ENCODE results near the gene GTPBP2.
"Not testable (repeated sequence)": the region's sequence is repeated elsewhere in the genome, so short reads cannot be mapped to it uniquely, and the experiment has no call there.

The GTPBP2 gene

GRCh38 chr6:43666196-43666920 lies 37.3 kb upstream of the GTPBP2 start:
- no peak overlapping the region for H3K4me3 ChIP-seq
- peaks cover 0 to 37% (median 33%) of the 10 kb centered on the region in 4 donors for H3K4me1 ChIP-seq
- intact Hi-C loops (cut with DNase I; ENCODE audit: low total_unique reads) = loop anchor here (2.0 to 5.0 kb wide), 2 partner anchors 101 to 412 kb away; no protein-coding TSS in a partner anchor
- no peak for TF ChIP-seq CTCF (IDR thresholded peaks at IDR 0.05)
- no peak overlapping the region for H3K27ac ChIP-seq
- no peaks in the 10 kb centered on the region for H3K9me3 ChIP-seq
- peaks cover 4 to 12% (median 8%) of the 10 kb centered on the region in 3 donors for H3K36me3 ChIP-seq
- H3K27me3 ChIP-seq = peaks cover 0 to 6% of the 10 kb centered on the region in 2 donors
- no peak for DNase-seq

- intact Hi-C loops (cut with DNase I; ENCODE audit: low total_unique reads) = loop anchor here (5.0 kb wide), 1 partner anchor 102 kb away; no protein-coding TSS in a partner anchor
- Histone ChIP-seq H3K36me3 (peaks cover 0 to 3% (median 0%) of the 10 kb centered on the region in 3 donors), H3K9me3 (no peaks in the 10 kb centered on the region), H3K27me3 (peaks cover 0 to 6% of the 10 kb centered on the region in 2 donors), H3K4me1 (peaks cover 0 to 34% (median 29%) of the 10 kb centered on the region in 4 donors), H3K27ac (no peak overlapping the region), H3K4me3 (no peak overlapping the region)
- DNase-seq = no peak
- TF ChIP-seq CTCF (IDR thresholded peaks at IDR 0.05) = no peak
Measured at GRCh38 chr6:43665376-43665775, 36.3 kb upstream of the GTPBP2 start.

- H3K9me3 ChIP-seq; H3K27me3 ChIP-seq; H3K4me3 ChIP-seq; H3K27ac ChIP-seq; H3K4me1 ChIP-seq; intact Hi-C loops (cut with DNase I; ENCODE audit: low total_unique reads); H3K36me3 ChIP-seq; DNase-seq: not testable (repeated sequence)
Measured at GRCh38 chr6:43662948-43663347, 33.9 kb upstream of the GTPBP2 start.

- no peak for DNase-seq
- Histone ChIP-seq H3K36me3 (no peaks in the 10 kb centered on the region), H3K9me3 (no peaks in the 10 kb centered on the region), H3K4me1 (no peaks in the 10 kb centered on the region), H3K27me3 (peaks cover 0 to 4% of the 10 kb centered on the region in 2 donors), H3K4me3 (no peak overlapping the region), H3K27ac (no peak overlapping the region)
- intact Hi-C loops (cut with DNase I; ENCODE audit: low total_unique reads) = no loop called here
- no peak for TF ChIP-seq CTCF (IDR thresholded peaks at IDR 0.05)
Measured at GRCh38 chr6:43658161-43658560, 29.1 kb upstream of the GTPBP2 start.

GRCh38 chr6:43657221-43657802 lies 28.2 kb upstream of the GTPBP2 start:
- Histone ChIP-seq H3K27me3 (peaks cover 0 to 4% of the 10 kb centered on the region in 2 donors), H3K4me1 (no peaks in the 10 kb centered on the region), H3K9me3 (no peaks in the 10 kb centered on the region), H3K4me3 (no peak overlapping the region), H3K36me3 (no peaks in the 10 kb centered on the region), H3K27ac (no peak overlapping the region)
- TF ChIP-seq CTCF (IDR thresholded peaks at IDR 0.05) = no peak
- DNase-seq = no peak
- intact Hi-C loops (cut with DNase I; ENCODE audit: low total_unique reads) = no loop called here

GRCh38 chr6:43652822-43653221 lies 23.8 kb upstream of the GTPBP2 start:
- H3K4me3 ChIP-seq; H3K4me1 ChIP-seq; H3K36me3 ChIP-seq; DNase-seq; H3K27me3 ChIP-seq; intact Hi-C loops (cut with DNase I; ENCODE audit: low total_unique reads); H3K27ac ChIP-seq; H3K9me3 ChIP-seq: not testable (repeated sequence)

Measured in tibial artery (tissue), 4 donors.